Ishikawa (cell line): ENCODE data around the gene TP73.
A peak's percentile ranks its signal among the peaks of the same experiment; 100 is the strongest.

ENCODE experiments used
- CEBPB ChIP-seq: IDR thresholded peaks from 2 replicates; pipeline ENCODE4 v1.6.1; 2012
- CREB1 ChIP-seq: IDR thresholded peaks from 2 replicates; pipeline ENCODE4 v1.6.1; 2012; ENCODE audit warnings: low read depth
- EGR1 ChIP-seq: IDR thresholded peaks from 2 replicates; pipeline ENCODE4 v1.6.1; 2012
- EP300 ChIP-seq: IDR thresholded peaks from 2 replicates; pipeline ENCODE4 v1.6.1; 2012; ENCODE audit warnings: borderline replicate concordance
- FOXM1 ChIP-seq: IDR thresholded peaks from 2 replicates; pipeline ENCODE4 v1.6.1; 2012; ENCODE audit warnings: low read depth, borderline replicate concordance
- MAX ChIP-seq: IDR thresholded peaks from 2 replicates; pipeline ENCODE4 v1.6.1; 2012
- NFIC ChIP-seq: IDR thresholded peaks from 2 replicates; pipeline ENCODE4 v1.6.1; 2012
- RAD21 ChIP-seq: IDR thresholded peaks from 2 replicates; pipeline ENCODE4 v1.6.1; 2012; ENCODE audit warnings: low read depth
- REST ChIP-seq: IDR thresholded peaks from 2 replicates; pipeline ENCODE4 v1.6.1; 2012; ENCODE audit warnings: low read depth, mild to moderate bottlenecking
- TAF1 ChIP-seq: IDR thresholded peaks from 2 replicates; pipeline ENCODE4 v1.6.1; 2012; ENCODE audit warnings: low read depth, mild to moderate bottlenecking
- TCF12 ChIP-seq: IDR thresholded peaks from 2 replicates; pipeline ENCODE4 v1.6.1; 2012; ENCODE audit warnings: low read depth
- TEAD4 ChIP-seq: IDR thresholded peaks from 2 replicates; pipeline ENCODE4 v1.6.1; 2012
- YY1 ChIP-seq: IDR thresholded peaks from 2 replicates; pipeline ENCODE4 v1.6.1; 2012; ENCODE audit warnings: low read depth
- ZBTB7A ChIP-seq: IDR thresholded peaks from 2 replicates; pipeline ENCODE4 v1.6.1; 2012; ENCODE audit warnings: low read depth
- TF ChIP-seq, protein P1 (sequence below): IDR thresholded peaks from 2 replicates; pipeline ENCODE4 v1.6.1; 2012

TP73 gene

DNA sequence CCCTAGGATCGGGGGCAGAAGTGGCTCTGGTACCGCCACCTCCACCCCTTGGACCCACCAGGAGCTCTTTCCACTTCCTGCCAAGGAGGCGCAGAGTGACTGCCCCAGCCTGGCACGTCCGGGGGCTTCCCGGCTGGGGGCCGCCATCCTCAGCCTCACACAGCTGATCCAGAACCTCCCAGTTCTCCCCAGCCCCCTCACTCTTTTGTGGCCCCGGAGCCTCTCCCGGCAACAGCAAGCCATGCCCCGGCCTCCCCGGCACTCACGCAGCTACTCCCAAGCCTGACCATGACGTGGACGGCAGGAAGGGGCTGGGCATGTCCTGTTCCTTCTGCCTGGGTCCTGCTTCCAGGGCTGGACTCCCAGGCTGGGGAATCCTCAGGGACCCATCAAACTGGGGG lies 17.1 kb downstream of the TP73 start:
- TF ChIP-seq TEAD4: no peak
- TF ChIP-seq REST: no peak

GRCh38 chr1:3669971-3670431 lies 17.7 kb downstream of the TP73 start:
- TF ChIP-seq EGR1 (no peak), FOXM1 (no peak), CREB1 (no peak), TAF1 (no peak), YY1 (no peak), NFIC (no peak), CEBPB (no peak), REST (no peak), MAX (no peak), ZBTB7A (no peak), TEAD4 (no peak), EP300 (no peak), RAD21 (no peak)
- TF ChIP-seq, protein P1, sequence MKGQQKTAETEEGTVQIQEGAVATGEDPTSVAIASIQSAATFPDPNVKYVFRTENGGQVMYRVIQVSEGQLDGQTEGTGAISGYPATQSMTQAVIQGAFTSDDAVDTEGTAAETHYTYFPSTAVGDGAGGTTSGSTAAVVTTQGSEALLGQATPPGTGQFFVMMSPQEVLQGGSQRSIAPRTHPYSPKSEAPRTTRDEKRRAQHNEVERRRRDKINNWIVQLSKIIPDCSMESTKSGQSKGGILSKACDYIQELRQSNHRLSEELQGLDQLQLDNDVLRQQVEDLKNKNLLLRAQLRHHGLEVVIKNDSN: no peak

DNA sequence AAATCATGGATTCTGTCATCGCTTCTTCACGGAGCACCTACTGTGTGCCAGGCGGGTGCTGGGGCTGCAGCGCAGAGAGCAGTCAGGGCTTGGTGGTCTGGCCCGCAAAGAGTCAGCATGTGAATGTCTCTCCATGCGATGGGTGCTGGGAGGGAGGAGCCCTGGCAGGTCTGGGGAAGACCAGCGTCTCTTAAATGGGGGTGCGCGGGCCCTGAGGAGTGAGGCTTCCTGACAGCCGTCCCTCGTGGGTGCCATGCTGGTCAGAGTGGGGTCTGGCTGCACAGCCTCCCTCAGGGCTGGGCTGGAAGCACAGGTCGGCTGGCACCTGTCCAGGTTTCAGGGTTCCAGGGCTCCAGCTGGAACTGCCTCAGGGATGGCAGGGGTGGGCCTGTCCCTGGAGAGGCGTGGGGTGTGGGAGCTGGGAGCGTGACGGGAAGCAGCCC lies 18.5 kb downstream of the TP73 start:
- no peak for TF ChIP-seq NFIC
- TF ChIP-seq, protein P1: no peak

GRCh38 chr1:3671371-3672180 lies 19.3 kb downstream of the TP73 start:
- TF ChIP-seq FOXM1 (no peak), TCF12 (peak; percentile 78), ZBTB7A (0 out of 2 replicates have a peak, but pooled peaks have one; percentile 37), NFIC (0 out of 2 replicates have a peak, but pooled peaks have one; percentile 9)
- TF ChIP-seq, protein P1: peak; percentile 5; the same call in 1 of the 2 replicates

DNA sequence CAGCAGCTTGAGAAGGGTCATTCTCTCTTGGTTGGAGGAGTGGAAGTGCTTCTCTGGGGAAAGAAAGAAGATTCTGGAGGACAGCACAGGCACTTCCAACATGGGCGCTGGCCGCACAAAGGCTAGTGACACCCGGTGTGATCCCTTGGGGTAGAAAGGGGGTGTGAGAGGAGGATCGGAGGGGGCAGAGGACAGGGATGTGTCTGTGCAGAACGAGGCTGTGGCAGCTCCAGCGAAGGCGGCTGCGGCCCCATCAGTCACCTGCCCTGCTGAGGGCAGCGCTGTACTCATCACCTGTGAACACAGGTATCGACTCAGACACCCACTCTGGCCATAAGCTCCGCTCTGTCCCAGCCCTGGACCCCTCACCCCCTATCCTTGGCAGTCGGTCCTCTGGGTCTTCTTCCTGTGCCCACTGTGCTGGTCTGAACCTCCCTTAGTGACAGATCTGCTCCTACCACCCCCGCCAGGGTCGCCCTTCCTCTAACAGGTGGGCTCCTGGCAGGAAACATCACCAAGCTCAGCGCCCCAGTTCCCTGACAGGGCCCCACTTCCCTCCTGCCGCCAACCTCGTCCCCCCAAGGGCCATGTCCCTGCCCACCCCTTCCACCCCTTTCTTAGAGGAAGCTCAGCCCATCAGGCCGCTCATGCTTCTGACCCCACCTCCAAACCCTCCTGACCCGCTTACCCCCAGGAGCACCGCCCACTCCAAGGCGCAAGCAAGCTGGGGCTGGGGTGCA lies 20.1 kb downstream of the TP73 start:
- TF ChIP-seq TCF12 (no peak), ZBTB7A (no peak), EP300 (no peak), FOXM1 (no peak), YY1 (no peak), TAF1 (no peak), TEAD4 (no peak), RAD21 (no peak), NFIC (no peak)
- TF ChIP-seq, protein P1: no peak

DNA sequence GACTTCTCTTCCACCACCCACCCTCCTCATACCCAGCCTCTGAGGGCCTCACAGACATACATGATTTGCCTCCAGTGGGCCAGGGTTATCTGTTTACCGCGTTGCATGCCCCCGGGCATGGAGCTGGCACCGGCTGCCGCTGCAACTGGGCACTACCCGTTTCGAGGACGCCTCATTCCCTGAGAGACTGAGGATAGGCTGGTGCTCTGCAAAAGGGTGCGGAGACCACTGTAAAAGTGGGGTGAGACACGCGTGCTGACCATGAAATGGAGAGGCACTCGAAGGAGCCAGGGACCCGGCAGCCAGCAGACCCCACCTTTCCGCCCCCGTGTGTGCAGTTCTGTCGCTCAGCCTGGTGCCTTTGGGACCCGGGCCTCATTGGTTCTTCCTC lies 20.6 kb downstream of the TP73 start:
- TF ChIP-seq ZBTB7A (no peak), CEBPB (no peak), NFIC (no peak), TEAD4 (no peak), MAX (no peak), EP300 (no peak), EGR1 (no peak), REST (no peak), TAF1 (no peak), YY1 (no peak), TCF12 (no peak), CREB1 (no peak), RAD21 (no peak)
- TF ChIP-seq, protein P1: no peak
